GM19395 (cell line): ENCODE measurements around the gene CFAP70.
"Not testable (repeated sequence)": the region's sequence is repeated elsewhere in the genome, so short reads cannot be mapped to it uniquely, and the experiment has no call there.

Experiments used
- ATAC-seq: cut with Tn5 transposase; IDR thresholded peaks from one replicate; pipeline ENCODE4 v1.9.1; 2021; ENCODE audit warnings: mild to moderate bottlenecking, moderate library complexity; ENCODE audit not compliant: unreplicated experiment

The CFAP70 gene

DNA sequence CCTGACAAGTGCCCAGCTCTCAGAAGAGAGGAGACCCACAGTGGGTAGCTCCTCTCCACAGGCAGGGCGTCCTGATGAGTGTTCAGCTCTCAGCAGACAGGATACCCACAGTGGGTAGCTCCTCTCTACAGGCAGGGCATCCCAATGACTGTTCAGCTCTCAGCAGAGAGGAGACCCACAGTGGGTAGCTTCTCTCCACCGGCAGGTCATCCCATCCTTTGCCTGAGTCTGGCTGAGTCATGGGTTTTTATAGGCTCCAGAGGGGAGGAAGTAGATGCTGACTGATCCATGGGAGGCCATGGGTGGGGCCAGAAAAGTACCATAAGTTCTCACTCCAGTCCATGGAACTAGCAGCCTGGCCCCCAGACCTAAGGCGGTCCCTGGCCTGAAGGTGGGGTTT, 18.5 kb downstream of the CFAP70 start:
- no peak for ATAC-seq

DNA sequence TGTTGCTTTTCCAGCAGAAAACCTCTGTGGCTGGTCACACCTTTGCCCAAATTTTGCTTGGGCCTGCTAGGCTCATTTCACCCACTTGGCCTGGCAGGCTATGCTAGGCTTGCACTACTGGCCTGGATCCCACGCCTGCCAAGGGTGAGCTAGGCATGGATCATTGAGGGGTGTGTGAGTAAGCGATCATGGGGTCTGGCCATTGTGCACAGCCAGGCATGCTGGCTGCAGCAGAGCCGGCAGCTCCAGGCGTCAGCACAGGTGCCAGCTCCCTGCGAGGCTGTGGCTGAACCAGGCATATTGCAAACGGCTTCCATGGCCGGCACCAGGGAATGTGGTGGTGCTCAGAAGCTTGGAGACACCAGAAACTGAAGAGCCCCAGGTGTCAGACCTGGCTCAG, 19.2 kb downstream of the CFAP70 start:
- no peak for ATAC-seq

DNA sequence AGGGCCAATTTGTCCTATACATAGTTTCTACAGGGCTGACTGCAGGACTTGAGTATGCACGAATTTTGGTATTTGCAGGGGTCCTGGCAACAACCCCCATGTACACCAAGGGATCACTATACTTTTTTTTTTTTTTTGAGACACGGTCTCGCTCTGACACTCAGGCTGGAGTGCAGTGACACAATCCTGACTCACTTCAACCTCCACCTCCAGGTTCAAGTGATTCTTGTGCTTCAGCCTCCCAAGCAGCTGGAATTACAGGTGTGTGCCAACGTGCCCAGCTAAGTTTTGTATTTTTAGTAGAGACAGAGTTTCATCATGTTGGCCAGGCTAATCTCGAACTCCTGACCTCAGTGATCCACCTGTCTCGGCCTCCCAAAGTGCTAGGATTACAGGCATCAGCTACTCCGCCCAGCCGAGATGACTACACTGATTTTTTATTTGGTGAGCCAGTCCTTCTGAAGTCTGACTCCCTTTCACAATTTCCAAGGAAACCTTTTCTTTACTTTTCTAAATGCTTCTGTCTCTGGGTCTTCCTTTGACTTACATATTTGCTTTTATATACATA, 19.8 kb downstream of the CFAP70 start:
- ATAC-seq: no peak

DNA sequence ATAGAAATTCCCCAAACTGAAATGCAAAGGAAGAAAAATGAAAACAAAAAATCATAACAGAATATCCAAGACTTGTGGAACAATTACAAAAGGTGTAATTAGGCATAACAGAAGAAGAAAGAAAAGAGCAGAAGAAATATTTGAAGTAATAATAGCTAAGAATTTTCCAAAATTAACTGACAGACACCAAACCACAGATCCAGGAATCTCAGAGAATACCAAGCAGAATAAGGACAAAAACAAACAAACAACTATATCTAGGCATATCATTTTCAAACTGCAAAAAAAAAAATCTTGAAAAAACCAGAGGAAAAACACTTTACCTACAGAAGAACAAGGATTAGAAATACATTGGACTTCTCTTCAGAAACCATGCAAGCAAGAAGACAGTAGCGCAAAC, 25.5 kb downstream of the CFAP70 start:
- ATAC-seq: no peak

DNA sequence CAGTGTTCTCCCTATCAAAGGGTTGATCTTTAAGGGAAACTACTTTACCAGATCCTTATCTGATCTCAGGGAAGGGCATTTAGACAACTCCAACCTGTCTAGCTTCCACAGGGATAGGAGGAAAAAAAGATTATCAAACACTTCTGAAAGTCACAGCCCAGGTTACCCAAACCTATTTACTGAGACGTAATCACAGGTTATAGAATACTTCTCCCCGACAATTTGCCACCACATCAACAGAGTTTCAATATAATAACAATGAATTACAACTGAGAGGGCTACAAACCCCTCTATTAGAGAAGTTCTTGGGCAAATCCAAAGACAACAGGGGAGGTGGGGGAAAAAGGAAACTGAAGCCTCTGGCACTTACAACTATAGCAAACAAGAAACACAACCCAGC, 26.3 kb downstream of the CFAP70 start:
- no peak for ATAC-seq

DNA sequence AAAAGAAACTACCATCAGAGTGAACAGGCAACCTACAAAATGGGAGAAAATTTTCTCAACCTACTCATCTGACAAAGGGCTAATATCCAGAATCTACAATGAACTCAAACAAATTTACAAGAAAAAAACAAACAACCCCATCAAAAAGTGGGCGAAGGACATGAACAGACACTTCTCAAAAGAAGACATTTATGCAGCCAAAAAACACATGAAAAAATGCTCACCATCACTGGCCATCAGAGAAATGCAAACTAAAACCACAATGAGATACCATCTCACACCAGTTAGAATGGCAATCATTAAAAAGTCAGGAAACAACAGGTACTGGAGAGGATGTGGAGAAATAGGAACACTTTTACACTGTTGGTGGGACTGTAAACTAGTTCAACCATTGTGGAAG, 30.1 kb downstream of the CFAP70 start:
- ATAC-seq: not testable (repeated sequence)

DNA sequence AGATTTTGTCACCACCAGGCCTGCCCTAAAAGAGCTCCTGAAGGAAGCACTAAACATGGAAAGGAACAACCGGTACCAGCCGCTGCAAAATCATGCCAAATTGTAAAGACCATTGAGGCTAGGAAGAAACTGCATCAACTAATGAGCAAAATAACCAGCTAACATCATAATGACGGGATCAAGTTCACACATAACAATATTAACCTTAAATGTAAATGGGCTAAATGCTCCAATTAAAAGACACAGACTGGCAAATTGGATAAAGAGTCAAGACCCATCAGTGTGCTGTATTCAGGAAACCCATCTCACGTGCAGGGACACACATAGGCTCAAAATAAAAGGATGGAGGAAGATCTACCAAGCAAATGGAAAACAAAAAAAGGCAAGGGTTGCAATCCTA, 33.4 kb downstream of the CFAP70 start:
- ATAC-seq: not testable (repeated sequence)

DNA sequence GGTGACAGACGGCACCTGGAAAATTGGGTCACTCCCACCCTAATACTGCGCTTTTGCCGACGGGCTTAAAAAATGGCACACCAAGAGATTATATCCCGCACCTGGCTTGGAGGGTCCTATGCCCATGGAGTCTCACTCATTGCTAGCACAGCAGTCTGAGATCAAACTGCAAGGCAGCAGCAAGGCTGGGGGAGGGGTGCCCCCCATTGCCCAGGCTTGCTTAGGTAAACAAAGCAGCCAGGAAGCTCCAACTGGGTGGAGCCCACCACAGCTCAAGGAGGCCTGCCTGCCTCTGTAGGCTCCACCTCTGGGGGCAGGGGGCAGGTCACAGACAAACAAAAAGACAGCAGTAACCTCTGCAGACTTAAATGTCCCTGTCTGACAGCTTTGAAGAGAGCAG, 35.1 kb downstream of the CFAP70 start:
- ATAC-seq: not testable (repeated sequence)

DNA sequence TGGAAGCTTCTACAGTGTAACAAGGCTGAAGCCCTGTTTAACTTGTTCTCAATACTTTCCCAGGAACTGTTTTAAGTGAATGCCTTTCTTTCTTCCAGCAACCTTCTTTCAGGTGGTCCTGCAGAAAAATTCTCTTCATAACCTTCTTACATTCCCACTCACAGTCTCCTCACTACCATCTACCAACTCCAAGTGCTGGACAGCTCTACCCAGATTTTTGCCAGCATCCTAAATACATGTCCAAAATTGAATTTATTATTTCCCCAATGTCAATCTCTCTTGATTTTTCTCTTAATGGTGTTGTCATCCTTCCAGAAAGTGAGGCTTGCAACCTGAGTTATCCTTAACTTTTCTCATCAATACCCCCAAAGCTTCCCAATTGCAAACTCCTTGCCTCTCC, 48.2 kb downstream of the CFAP70 start:
- no peak for ATAC-seq

DNA sequence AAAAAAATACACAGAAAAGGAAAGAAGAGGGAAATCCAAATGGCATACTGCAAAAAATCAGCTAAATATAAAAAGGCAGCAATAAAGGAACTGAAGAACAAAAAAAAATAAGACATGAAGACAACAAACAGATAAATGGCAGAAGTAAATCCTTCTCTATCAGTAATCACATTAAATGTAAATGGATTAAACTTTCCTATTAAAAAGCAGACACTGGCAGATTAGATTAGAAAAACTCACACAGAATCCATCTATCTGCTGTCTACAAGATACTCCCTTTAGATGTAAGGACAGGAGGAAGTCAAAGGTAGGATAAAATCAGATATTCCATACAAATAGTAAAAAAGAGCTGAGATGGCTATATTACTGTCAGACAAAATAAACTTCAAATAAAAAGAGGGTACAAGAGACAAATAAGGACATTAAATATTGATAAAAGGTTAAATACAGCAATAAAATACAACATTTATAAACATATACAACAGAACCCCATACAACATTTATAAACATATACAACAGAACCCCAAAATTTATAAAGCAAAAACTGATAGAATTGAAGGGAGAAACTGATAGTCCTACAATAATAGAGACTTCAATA, 51.4 kb downstream of the CFAP70 start:
- ATAC-seq: no peak

DNA sequence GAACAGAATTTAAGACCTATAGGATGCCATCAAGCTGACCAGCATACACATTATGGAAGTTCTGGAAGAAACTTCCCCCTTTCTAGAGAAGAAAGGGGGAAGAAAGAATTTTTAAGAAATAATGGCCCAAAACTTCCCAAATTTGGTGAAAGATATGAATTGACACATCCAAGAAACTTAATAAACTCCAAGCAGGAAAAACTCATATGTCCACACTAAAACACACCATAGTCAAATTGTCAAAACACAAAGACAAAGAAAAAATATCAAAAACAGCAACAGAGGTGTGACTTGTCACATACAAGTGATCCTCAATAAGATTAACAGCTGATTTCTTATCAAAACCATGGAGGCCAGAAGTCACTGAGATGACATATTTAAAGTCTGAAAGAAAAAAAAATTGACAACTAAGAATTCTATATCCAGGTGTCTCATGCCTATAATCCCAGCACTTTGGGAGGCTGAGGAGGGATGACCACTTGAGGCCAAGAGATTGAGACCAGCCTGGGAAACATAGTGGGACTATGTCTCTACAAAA, 52.4 kb downstream of the CFAP70 start:
- ATAC-seq: no peak

DNA sequence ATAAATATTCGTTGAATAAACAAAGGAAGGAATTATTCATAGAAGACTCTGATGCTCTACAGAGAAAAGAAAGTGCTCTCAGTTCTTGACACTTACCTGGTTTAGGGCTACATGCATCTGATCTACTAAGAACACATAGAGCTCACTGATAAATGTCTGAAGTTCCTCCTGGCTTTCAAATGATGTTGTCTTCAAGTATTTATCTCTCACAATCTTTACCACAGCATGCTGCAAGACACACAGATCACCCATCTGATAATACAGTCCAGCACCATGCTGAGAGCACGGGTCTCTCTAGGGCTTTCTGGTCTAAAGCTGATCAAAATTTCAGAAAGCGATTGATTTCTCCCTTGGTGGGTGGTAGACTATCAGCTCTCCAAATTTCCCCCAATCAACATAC, 61.7 kb downstream of the CFAP70 start:
- no peak for ATAC-seq

DNA sequence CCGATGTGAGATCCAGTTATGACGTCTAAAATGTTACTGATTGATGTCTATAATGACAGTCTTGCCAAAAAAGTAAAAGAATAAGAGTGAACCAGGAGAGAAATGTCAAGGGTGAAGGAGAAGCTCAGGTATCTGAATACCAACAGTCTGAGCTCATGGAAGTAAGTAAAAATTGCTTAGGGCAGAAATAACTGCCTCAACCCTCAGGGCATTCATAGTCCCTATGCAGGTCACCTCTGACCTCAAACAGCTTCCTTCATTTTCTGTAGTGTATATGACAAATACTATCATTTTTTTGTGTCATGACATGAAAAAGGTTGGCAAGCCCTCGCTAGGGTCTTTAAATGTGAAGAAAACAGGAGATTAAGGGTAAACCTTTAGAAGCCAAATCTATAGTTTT, 65.2 kb downstream of the CFAP70 start:
- ATAC-seq: no peak

DNA sequence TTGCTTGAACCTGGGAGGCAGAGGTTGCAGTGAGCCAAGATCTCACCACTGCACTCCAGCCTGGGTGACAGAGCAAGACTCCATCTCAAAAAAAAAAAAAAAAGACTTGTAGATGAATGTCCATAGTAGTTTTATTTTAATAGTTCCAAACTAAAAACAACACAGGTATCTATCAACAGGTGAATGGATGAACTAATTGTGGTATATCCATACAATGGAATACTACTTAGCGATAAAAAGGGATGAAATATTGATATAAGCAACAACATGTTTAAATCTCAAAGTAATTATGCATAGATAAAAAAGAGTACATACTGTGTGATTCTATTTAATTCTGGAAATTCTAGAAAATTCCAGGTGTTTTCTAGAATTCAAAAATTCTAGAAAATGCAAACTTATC, 68.7 kb downstream of the CFAP70 start:
- no peak for ATAC-seq

DNA sequence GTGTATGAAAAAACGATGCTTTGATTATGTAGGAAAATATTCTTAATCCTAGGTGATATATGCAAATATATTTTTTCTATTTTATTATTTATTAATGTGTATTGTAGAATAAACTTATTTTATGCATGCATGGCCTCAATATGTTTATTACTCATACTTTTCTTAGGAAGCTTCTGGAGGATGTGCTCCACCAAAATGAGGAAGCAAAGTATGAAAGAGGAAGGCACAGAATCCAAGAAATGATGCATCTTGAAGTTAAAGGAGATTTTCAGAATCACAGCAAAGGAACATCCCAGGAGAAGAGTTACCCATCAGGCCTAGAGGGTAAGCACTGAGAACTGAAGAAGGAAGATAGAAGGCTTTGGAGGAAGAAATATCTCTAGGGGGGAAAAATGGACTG, 71.2 kb downstream of the CFAP70 start:
- ATAC-seq: no peak

DNA sequence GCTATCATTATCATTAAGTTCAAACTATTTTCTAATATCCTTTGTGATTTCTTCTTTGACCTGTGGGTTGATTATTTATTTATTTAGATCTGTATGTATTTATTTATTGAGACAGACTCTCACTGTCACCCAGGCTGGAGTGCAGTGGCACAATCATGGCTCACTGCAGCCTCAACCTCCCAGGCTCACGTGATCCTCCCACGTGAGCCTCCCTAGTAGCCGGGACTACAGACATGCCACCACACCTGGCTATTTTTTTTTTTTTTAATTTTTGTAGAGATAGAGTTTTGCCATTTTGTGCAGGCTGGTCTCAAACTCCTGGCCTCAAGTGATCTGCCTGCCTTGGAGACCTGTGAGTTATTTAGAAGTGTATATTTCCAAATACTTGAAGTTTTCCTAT, 77.6 kb downstream of the CFAP70 start:
- no peak for ATAC-seq

DNA sequence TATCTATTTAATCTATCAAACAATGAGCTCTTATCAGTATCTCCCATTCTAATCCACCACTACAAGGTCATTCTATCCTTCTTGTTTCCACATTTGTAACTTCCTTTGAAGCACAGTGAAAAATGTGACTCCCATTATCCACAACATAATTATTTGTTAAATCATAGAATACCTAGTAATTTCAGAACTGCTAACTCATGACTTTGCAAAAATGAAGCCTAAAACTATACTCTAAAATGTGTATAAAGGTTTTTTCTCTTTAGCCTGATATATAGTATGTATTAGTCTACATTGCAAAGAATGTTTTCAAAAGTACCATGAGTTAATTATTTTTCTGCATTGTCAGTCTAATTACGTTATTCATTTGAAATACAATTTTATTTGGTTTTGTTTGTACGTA, 94.2 kb downstream of the CFAP70 start:
- no peak for ATAC-seq

DNA sequence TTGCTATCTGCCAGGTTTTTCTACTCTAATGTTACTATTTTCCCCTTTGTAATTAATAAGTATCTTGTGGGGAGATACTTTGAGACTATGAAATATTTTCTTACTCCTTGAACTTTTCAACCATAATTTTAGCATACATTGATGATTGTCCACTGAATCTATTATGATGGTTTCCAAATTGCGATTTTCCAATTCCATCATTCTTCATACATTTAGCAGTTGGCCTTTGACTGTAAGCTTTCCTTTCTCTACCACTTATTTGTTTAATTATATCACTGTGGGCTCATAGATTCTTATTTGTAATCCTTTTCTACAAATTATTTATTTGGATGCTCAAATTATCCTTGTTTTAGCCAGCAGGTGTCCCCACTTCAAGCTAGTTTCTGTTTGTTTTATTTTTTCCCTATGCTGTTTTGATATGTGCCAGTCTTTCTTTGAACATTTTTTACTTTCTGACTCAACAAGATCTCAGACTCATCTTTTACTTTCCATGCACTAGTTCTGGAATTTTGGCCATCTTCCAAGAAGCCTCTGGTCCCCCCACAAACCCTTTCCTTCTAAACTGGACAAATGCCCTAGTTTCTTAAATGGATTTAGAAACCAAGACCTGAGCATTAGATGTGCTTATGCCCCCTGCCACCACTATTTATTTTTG, 94.8 kb downstream of the CFAP70 start:
- ATAC-seq: no peak

DNA sequence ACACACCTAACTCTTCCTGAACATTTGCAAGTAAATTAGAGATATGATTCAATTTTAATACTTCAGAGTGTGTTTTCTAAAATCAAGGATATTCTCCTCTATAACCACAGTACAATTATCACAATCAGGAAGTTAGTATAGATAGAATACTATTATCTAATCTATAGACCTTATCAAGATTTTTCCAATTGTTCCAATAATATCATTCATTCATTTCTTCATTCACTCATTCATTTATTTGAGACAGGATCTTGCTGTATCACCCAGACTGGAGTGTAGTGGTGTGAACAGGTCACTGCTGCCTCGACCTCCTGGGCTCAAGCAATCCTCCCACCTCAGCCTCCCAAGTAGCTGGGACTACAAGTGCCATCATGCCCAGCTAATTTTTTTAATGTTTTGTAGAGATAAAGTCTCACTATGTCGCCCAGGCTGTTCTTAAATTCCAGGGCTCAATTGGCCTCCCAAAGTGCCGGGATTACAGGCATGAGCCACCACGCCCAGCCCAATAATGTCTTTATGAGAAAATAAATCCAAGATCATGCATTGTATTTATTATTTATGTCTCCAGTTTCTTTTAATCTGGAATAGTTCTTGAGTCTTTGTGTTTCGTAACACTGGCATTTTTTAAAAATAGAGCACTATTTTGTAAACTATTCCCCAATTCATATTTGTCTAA, 95.6 kb downstream of the CFAP70 start:
- no peak for ATAC-seq

DNA sequence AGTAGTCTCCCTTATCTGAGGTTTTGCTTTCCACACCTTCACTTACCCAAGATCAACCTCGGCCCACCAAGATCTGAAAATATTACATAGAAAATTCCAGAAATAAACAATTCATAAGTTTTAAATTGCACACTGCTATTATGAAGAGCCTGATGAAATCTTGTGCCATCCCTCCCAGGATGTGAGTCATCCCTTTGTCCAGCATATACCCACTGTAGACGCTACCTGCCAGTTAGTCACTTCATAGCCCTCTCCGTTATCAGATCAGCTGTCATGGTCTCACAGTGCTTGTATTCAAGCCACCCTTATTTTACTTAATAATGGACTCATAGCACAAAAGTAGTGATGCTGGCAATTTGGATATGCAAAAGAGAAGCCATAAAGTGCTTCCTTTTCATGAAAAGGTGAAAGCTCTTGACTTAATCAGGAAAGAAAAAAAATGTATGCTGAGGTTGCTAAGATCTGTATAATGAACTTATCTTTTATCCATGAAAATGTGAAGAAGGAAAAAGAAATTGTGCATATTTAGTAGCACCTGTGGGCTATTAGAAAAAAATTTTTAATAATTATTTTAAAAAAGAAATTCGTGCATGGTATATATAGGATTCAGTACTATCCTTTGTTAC, 96.4 kb downstream of the CFAP70 start:
- ATAC-seq: no peak

DNA sequence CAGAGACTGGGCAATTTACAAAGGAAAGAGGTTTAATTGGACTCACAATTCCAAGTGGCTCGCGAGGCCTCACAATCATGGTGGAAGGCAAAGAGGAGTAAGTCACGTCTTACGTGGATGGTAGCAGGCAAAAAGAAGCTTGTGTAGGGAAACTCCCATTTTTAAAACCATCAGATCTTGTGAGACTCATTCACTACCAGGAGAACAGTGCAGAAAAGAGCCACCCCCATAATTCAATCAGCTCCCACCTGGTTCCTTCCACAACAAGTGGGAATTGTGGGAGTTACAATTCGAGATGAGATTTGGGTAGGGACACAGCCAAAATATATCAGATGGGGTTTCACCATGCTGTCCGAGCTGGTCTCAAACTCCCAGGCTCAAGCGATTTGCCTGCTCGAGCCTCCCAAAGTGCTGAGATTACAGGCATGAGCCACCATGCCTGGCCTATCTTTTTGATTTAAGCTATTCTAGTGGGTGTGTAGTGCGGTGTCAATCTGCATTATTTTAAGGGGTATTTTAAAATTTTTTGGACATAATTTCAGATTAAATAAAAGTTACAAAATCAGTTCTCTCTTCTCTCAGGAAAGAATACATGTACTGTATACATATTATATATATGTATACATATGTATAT, 97.2 kb downstream of the CFAP70 start:
- no peak for ATAC-seq
